ENCODE data around the gene DOCK2.

DOCK2 gene

GRCh38 chr5:170008376-170008775 is 371.3 kb downstream of the DOCK2 start:
- no peak for DNase-seq

GRCh38 chr5:170010595-170010994 is 373.5 kb downstream of the DOCK2 start:
- no peak for DNase-seq

- DNase-seq, result no peak
These were observed 374.7 kb downstream of the DOCK2 start for GRCh38 chr5:170011751-170012150.

- no peak for DNase-seq
These were observed 375.5 kb downstream of the DOCK2 start for GRCh38 chr5:170012622-170013021.

- DNase-seq, result no peak
These were observed 383.3 kb downstream of the DOCK2 start for GRCh38 chr5:170020423-170020822.

- DNase-seq, result no peak
These were observed 384.4 kb downstream of the DOCK2 start for GRCh38 chr5:170021506-170021905.

GRCh38 chr5:170025853-170026252 is 388.8 kb downstream of the DOCK2 start:
- DNase-seq, result no peak

- no peak for DNase-seq
These were observed 391.0 kb downstream of the DOCK2 start for GRCh38 chr5:170028124-170028523.

GRCh38 chr5:170034231-170034630 is 397.2 kb downstream of the DOCK2 start:
- DNase-seq, result no peak

- DNase-seq, result no peak
These were observed 401.2 kb downstream of the DOCK2 start for GRCh38 chr5:170038241-170038640.

- no peak for DNase-seq
These were observed 402.8 kb downstream of the DOCK2 start for GRCh38 chr5:170039830-170040229.

GRCh38 chr5:170046241-170046640 is 409.2 kb downstream of the DOCK2 start:
- DNase-seq, result no peak

GRCh38 chr5:170049713-170050112 is 412.6 kb downstream of the DOCK2 start:
- no peak for DNase-seq

GRCh38 chr5:170053896-170054295 is 416.8 kb downstream of the DOCK2 start:
- no peak for DNase-seq

- no peak for DNase-seq
These were observed 418.5 kb downstream of the DOCK2 start for GRCh38 chr5:170055606-170056005.

GRCh38 chr5:170056561-170057267 is 419.6 kb downstream of the DOCK2 start:
- DNase-seq, result no peak

GRCh38 chr5:170057311-170057710 is 420.2 kb downstream of the DOCK2 start:
- DNase-seq, result no peak

GRCh38 chr5:170059221-170059620 is 422.1 kb downstream of the DOCK2 start:
- no peak for DNase-seq

- DNase-seq, result no peak
These were observed 430.1 kb downstream of the DOCK2 start for GRCh38 chr5:170067152-170067551.

- DNase-seq, result no peak
These were observed 430.6 kb downstream of the DOCK2 start for GRCh38 chr5:170067574-170068170.

GRCh38 chr5:170069512-170069911 is 432.4 kb downstream of the DOCK2 start:
- no peak for DNase-seq

- DNase-seq, result no peak
These were observed 433.7 kb downstream of the DOCK2 start for GRCh38 chr5:170070556-170071412.

- no peak for DNase-seq
These were observed 434.7 kb downstream of the DOCK2 start for GRCh38 chr5:170071748-170072147.

- no peak for DNase-seq
These were observed 438.6 kb downstream of the DOCK2 start for GRCh38 chr5:170075696-170076095.

All from NCI-H510A treated with DMSO at 0.1 percent for 48 hours (cell line).